ENCODE results near the gene CBARP. TPM values are rescaled to one million over a fixed set of nuclear protein-coding genes. Genes with fewer than 3 reads are reported as not detected.
A peak's percentile ranks its signal among the peaks of the same experiment; 100 is the strongest.

Gene CBARP
- total and polyA plus RNA-seq, 9 of the 15 experiments (the other 6 are each of a cell fraction or from before 2014, with no cell fraction given): 0.03 to 8.9 (median 1.2) TPM; not detected in 1

GRCh38 chr19:1205114-1206099 lies 32.4 kb downstream of the CBARP start, which contains the start of gene STK11 (continued):
- TF ChIP-seq ZNF584 (CRISPR knock-in tag; IDR thresholded peaks at IDR 0.05; ENCODE audit: low read depth) (no peak), HNRNPUL1 (IDR thresholded peaks at IDR 0.05; ENCODE audit: low read length) (no peak), ZNF589 (CRISPR knock-in tag; IDR thresholded peaks at IDR 0.05; ENCODE audit: low read depth) (0 out of 2 replicates have a peak, but pooled peaks have one; percentile 4), NONO (IDR thresholded peaks at IDR 0.05; ENCODE audit: low read depth in 2 of 2, low read length in 1 of 2) (peak in 1 of 2 experiments; percentile 81; a peak in 3 of 4 replicates), HEY1 (CRISPR knock-in tag; IDR thresholded peaks at IDR 0.05; ENCODE audit: borderline replicate concordance) (no peak), TCF3 (CRISPR knock-in tag; IDR thresholded peaks at IDR 0.05) (peak; percentile 10; the same call in 1 of the 2 replicates), ZNF707 (CRISPR knock-in tag; conservative IDR thresholded peaks at IDR 0.05) (peak; percentile 56; the same call in 1 of the 2 replicates), TBP (optimal IDR thresholded peaks at IDR 0.05; ENCODE audit: low read depth, low read length) (peak; percentile 81), TFAP4 (CRISPR knock-in tag; IDR thresholded peaks at IDR 0.05; ENCODE audit: borderline replicate concordance) (0 out of 2 replicates have a peak, but pooled peaks have one; percentile 49), TCF7 (IDR thresholded peaks at IDR 0.05; ENCODE audit: borderline replicate concordance) (no peak), JUN (IDR thresholded peaks at IDR 0.05; ENCODE audit: borderline replicate concordance, low read depth, low read length) (no peak), JUN (CRISPR knock-in tag; IDR thresholded peaks at IDR 0.05; ENCODE audit: borderline replicate concordance) (no peak), PURB (CRISPR knock-in tag; IDR thresholded peaks at IDR 0.05; ENCODE audit: low read depth) (no peak), ZBTB43 (CRISPR knock-in tag; IDR thresholded peaks at IDR 0.05) (no peak), ELF2 (CRISPR knock-in tag; IDR thresholded peaks at IDR 0.05) (0 out of 2 replicates have a peak, but pooled peaks have one; percentile 45), EP400 (IDR thresholded peaks at IDR 0.05) (peak; percentile 20), SIN3A (IDR thresholded peaks at IDR 0.05; ENCODE audit: borderline replicate concordance in 2 of 2, control insufficient read depth in 1 of 2, low read depth in 2 of 2, low read length in 2 of 2) (peak in 1 of 2 experiments; percentile 68; a peak in 1 of 4 replicates), PCBP2 (IDR thresholded peaks at IDR 0.05; ENCODE audit: low read depth, low read length, poor library complexity, severe bottlenecking) (no peak), ATF7 (IDR thresholded peaks at IDR 0.05) (peak; percentile 63; the same call in 1 of the 2 replicates), NR2C1 (IDR thresholded peaks at IDR 0.05) (peak; percentile 96), NR2C1 (tag; IDR thresholded peaks at IDR 0.05) (peak; percentile 97), ZNF133 (CRISPR knock-in tag; IDR thresholded peaks at IDR 0.05) (no peak), POLR2AphosphoS5 (IDR thresholded peaks at IDR 0.05; ENCODE audit: control insufficient read depth, insufficient read depth, low read depth, low read length) (peak; percentile 69), HSF4 (CRISPR knock-in tag; IDR thresholded peaks at IDR 0.05; ENCODE audit: borderline replicate concordance) (peak; percentile 55; the same call in 1 of the 2 replicates), ZBTB7A (IDR thresholded peaks at IDR 0.05; ENCODE audit: borderline replicate concordance, control insufficient read depth, low read depth, low read length) (peak; percentile 98)

Measured in K562 (cell line).